Cerebellar nuclear complex (tissue), 1 donor: ENCODE measurements around the gene CABYR.

Source experiments
- DNase-seq, 2 experiments: peaks; one replicate each; lab custom pipeline; 2025; lab: John Stamatoyannopoulos, UW

Gene CABYR

GRCh38 chr18:24138789-24139616, at the start of gene CABYR:
TSS of gene CABYR (plus strand) at chr18:24139062. CDS start at chr18:24143115, 4,053 bp downstream.
- DNase-seq, result no peak

- no peak for DNase-seq
Measured at GRCh38 chr18:24089076-24089475, 49.8 kb upstream of the CABYR start.

GRCh38 chr18:24089515-24090337, 49.1 kb upstream of the CABYR start:
- DNase-seq, result no peak

- no peak for DNase-seq
Measured at GRCh38 chr18:24090876-24091275, 48.0 kb upstream of the CABYR start.

GRCh38 chr18:24094561-24094960, 44.3 kb upstream of the CABYR start:
- no peak for DNase-seq

GRCh38 chr18:24095976-24096375, 42.9 kb upstream of the CABYR start:
- no peak for DNase-seq

- no peak for DNase-seq
Measured at GRCh38 chr18:24103320-24104021, 35.4 kb upstream of the CABYR start.

- DNase-seq, result no peak
Measured at GRCh38 chr18:24104486-24104885, 34.4 kb upstream of the CABYR start.

GRCh38 chr18:24108641-24109040, 30.2 kb upstream of the CABYR start:
- no peak for DNase-seq

GRCh38 chr18:24111936-24112335, 26.9 kb upstream of the CABYR start:
- DNase-seq, result no peak

- DNase-seq, result no peak
Measured at GRCh38 chr18:24112464-24112863, 26.4 kb upstream of the CABYR start.

GRCh38 chr18:24112874-24113615, 25.8 kb upstream of the CABYR start:
- DNase-seq, result no peak

GRCh38 chr18:24114924-24115549, 23.8 kb upstream of the CABYR start:
- no peak for DNase-seq

- DNase-seq, result no peak
Measured at GRCh38 chr18:24115628-24116027, 23.2 kb upstream of the CABYR start.

GRCh38 chr18:24118750-24119577, 19.9 kb upstream of the CABYR start:
- DNase-seq, result peak in 1 of 2 experiments; percentile 22

GRCh38 chr18:24120676-24121075, 18.2 kb upstream of the CABYR start:
- no peak for DNase-seq

GRCh38 chr18:24121625-24122024, 17.2 kb upstream of the CABYR start:
- no peak for DNase-seq

- DNase-seq, result no peak
Measured at GRCh38 chr18:24126155-24126961, 12.5 kb upstream of the CABYR start.

GRCh38 chr18:24127735-24128134, 11.1 kb upstream of the CABYR start:
- no peak for DNase-seq
